GM21619 (cell line): ENCODE results near the gene RNF222.
"Not testable (repeated sequence)": the region's sequence is repeated elsewhere in the genome, so short reads cannot be mapped to it uniquely, and the experiment has no call there.

Experiments
- ATAC-seq: cut with Tn5 transposase; IDR thresholded peaks from one replicate; pipeline ENCODE4 v1.9.1; 2021; ENCODE audit not compliant: unreplicated experiment

RNF222 gene

GRCh38 chr17:8382880-8383142, 14.8 kb downstream of the RNF222 start:
- ATAC-seq: peak; percentile 4

GRCh38 chr17:8382052-8382879, 15.4 kb downstream of the RNF222 start:
- no peak for ATAC-seq

- no peak for ATAC-seq
These were observed 17.6 kb downstream of the RNF222 start for GRCh38 chr17:8380049-8380448.

DNA sequence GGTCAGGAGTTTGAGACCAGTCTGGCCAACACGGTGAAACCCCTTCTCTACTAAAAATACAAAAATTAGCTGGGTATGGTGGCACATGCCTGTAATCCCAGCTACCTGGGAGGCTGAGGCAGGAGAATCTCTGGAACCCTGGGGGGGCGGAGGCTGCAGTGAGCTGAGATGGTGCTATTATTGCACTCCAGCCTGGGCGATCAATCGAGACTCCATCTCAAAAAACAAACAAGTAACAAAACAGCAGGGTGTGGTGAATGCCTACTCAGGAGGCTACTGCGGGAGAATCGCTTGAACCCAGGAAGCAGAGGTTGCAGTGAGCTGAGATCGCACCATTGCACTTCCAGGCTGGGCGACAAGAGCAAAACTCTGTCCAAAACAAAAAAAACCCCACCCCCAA, 19.5 kb downstream of the RNF222 start:
- not testable (repeated sequence) for ATAC-seq

- ATAC-seq: no peak
These were observed 20.2 kb downstream of the RNF222 start for GRCh38 chr17:8377422-8377821.

DNA sequence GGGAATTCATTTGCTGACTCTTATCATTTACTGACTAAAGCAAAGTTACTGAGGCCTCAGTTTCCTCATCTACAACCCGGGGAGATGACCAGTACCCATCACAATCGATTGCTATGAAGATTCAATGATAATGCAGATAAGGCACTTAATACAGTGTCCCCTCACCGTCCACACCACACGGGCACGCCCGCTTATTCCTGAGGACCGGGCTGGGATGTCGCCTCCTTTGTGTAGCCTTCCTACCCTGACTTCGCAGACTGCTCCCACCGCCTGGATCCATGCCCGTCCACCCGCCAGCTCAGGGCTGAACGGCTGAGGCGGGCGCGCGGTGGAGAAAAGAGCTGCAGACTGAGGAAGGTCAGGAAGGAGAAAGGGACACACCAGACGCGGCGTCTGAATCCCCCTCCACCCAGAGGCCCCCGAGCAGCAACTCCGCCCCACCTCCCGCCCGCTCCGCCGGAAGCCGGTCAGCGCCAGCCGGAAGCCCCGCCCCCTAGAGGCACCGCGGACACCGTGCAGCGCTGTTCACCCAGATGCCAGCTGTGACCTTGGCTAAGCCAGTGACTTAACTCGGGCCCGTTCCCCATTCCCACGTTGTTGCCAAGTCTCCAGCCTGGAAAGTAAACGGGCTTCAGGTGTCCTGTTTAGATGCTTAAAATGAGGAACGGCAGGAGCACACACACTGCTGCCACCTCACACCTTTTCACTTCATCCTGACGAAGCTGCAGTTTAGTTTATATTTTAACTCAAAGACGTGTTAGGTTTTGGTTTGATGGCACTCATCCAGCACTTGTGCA, 21.2 kb downstream of the RNF222 start, which contains the start of gene KRABD2:
Gene KRABD2, minus strand, starts transcription at position 434 of the 797 bp plus-strand sequence.
- ATAC-seq: peak; percentile 90

- no peak for ATAC-seq
These were observed 21.8 kb downstream of the RNF222 start for GRCh38 chr17:8375738-8376259.

DNA sequence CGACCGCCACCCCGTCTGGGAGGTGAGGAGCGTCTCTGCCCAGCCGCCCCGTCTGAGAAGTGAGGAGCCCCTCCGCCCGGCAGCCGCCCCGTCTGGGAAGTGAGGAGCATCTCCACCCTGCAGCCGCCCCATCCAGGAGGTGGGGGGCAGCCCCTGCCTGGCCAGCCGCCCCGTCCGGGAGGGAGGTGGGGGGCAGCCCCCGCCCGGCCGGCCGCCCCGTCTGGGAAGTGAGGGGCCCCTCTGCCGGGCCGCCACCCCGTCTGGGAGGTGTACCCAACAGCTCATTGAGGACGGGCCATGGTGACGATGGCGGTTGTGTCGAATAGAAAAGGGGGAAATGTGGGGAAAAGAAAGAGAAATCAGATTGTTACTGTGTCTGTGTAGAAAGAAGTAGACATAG, 23.8 kb downstream of the RNF222 start:
- not testable (repeated sequence) for ATAC-seq

DNA sequence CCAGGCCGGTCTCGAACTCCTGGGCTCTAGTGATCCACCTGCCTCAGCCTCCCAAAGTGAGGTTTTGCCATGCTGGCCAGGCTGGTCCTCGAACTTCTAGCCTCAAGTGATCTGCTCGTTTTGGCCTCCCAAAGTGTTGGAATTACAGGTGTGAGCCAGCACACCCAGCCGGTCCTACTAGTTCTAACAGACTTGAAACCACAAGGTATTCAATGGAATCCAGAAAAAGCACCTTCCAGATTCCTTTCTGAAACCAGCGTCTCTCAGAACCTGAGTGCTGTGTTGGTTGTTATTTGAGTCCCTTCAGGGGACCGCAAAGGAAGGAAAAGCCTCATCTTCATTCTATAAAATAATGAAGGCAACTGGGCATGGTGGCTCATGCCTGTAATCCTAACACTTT, 25.2 kb downstream of the RNF222 start:
- no peak for ATAC-seq

GRCh38 chr17:8371786-8372185, 25.8 kb downstream of the RNF222 start:
- ATAC-seq: no peak

GRCh38 chr17:8369944-8370343, 27.7 kb downstream of the RNF222 start:
- no peak for ATAC-seq

GRCh38 chr17:8368193-8368592, 29.4 kb downstream of the RNF222 start:
- ATAC-seq: no peak

DNA sequence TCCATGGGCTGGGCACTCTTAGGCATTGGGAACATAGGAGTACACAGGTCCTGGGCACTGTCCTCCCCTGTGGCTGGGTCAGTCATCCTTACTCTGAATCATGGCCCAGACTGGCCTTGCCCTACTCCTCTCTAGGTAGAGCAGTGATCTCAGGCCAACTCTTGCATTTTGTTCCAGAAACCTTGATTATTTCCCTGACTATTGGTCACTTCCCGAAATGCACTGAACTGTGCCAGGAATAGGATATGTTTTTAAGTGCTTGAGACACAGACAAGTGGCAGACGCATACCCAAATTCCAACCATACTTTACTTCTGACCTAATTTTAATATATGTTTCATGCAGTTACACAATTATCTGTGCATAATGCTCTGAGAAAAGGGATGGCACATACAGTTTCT, 31.4 kb downstream of the RNF222 start:
- no peak for ATAC-seq

DNA sequence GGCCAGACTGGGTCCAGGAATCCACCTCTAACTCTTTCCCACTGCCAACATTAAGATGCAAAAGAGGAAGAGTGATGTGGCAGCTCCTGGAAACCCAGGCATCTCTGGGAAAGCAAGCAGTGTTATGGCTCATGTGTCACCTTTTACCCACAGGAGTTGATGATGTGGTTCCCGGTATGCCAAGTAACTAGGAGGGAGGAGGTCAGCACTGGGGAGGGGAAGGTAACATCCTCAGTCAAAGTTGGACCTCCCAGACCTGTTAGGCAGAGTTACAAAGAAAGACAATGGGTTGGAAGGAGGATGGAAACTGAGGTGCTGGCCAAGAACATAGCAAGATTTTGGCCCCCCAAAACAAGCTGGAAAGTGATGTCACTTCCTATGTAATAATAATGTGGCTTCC, 32.5 kb downstream of the RNF222 start:
- no peak for ATAC-seq

GRCh38 chr17:8362651-8363332, 34.8 kb downstream of the RNF222 start:
- ATAC-seq: no peak

GRCh38 chr17:8360751-8361150, 36.9 kb downstream of the RNF222 start:
- ATAC-seq: no peak

DNA sequence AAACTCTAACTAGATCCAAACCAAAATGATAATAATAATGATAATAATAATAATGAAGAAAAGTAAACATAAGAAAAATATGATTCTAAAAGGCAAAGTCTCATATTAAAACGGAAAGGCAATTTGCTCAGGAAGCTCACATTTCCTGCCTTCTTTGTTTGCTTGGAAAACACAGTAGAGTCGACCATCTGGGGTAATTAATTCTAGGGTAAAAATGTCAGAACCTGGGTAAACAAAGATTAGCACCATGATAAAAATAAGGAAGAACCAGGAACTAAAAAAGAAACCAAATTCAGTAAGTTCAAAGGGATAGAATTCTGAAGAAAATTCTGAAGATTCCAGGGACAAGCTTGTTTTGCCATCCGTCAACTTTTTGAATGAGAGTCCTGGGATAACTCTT, 37.4 kb downstream of the RNF222 start:
- ATAC-seq: no peak

DNA sequence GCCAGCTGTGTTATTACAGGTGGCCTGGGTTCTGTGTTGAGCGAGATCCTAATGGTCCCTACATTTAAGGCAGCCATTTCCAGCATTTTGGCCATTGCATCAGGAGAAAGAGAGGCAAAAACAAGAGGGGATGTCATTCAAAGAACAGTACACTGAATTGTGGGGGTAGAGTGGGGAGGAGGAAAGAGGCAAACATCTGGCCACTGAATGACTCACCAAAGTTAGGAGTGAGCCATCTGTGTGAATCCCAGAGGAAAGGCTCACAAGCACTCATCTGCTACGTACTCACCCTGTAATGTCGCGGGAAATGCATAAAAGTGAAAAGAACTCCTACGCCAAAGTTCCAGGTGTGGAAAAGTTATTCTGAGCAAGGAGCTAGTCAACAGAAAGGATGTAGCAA, 37.9 kb downstream of the RNF222 start:
- no peak for ATAC-seq

DNA sequence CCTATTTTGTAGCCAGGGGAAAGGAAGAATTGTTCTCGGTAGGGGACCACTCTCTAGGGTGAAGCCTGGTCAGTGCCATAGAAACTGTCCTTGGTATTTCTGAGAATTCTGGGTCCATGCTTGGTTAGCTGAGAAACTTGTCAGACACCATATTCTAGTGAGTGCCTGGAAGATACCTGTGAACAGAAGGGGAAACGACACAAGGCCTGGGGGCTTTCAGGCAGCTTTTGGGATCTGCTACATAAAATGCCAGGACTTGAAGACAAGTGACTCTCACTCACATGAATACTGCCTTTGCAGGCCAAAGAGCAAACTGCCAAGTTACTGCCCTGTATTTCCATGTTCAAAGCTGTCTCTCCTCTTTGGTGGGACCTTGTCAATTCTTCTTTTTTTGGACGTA, 39.7 kb downstream of the RNF222 start:
- no peak for ATAC-seq

- ATAC-seq: no peak
These were observed 43.4 kb downstream of the RNF222 start for GRCh38 chr17:8354236-8354635.

- no peak for ATAC-seq
These were observed 43.9 kb downstream of the RNF222 start for GRCh38 chr17:8353736-8354135.

DNA sequence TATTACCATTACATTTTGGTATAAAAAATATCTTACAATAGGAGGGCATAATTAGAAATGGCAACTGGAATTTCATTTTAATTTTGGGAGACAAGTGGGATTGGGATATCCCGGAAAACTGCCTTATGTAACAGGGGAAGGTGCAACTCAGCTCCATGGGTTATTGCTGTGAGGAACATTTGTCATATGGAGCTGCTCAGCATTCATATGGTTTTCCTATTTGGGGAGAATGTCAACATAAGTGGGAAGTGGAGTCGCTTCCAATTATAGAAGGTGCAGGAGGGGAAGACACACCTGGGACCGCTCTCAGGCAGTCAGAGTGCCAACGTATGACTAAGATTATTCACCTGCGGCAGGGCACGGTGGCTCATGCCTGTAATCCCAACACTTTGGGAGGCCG, 47.3 kb downstream of the RNF222 start:
- ATAC-seq: no peak
